WTC11 (cell line): ENCODE data around the gene FBXL14.

Experiments used
- GABPB1 ChIP-seq: sonication (generic); formaldehyde crosslinking; IDR thresholded peaks from 2 replicates; pipeline ENCODE4 v1.8.1; 2023; ENCODE audit warnings: mild to moderate bottlenecking, missing genetic modification reagents
- MXD4 ChIP-seq: fragments of 250-450 bp; sonication (Bioruptor Pico); IDR thresholded peaks from 2 replicates; pipeline ENCODE4 v1.8.0; 2021; ENCODE audit warnings: mild to moderate bottlenecking, moderate library complexity, borderline replicate concordance
- NFYB ChIP-seq: sonication (generic); formaldehyde crosslinking; conservative IDR thresholded peaks from 2 replicates; pipeline ENCODE4 v1.8.0; 2022; ENCODE audit warnings: low read depth, missing genetic modification reagents
- NR2C2 ChIP-seq: sonication (generic); formaldehyde crosslinking; IDR thresholded peaks from 2 replicates; pipeline ENCODE4 v1.8.0; 2022; ENCODE audit warnings: mild to moderate bottlenecking, missing genetic modification reagents
- ZNF121 ChIP-seq: sonication (generic); formaldehyde crosslinking; IDR thresholded peaks from 2 replicates; pipeline ENCODE4 v1.8.0; 2023; ENCODE audit warnings: missing genetic modification reagents
- ZNF263 ChIP-seq: sonication (generic); formaldehyde crosslinking; IDR thresholded peaks from 2 replicates; pipeline ENCODE4 v1.8.1; 2022; ENCODE audit warnings: low read depth, mild to moderate bottlenecking, moderate library complexity, missing genetic modification reagents
- ZNF396 ChIP-seq: fragments of 250-450 bp; sonication (Bioruptor Pico); IDR thresholded peaks from 2 replicates; pipeline ENCODE4 v1.8.0; 2021; ENCODE audit warnings: mild to moderate bottlenecking, moderate library complexity, borderline replicate concordance
- ZNF416 ChIP-seq: fragments of 250-450 bp; sonication (Bioruptor Pico); IDR thresholded peaks from 2 replicates; pipeline ENCODE4 v1.9.0; 2021; ENCODE audit warnings: mild to moderate bottlenecking, inconsistent platforms
- TF ChIP-seq, protein P1 (sequence below): fragments of 200-600 bp; IDR thresholded peaks from 2 replicates; pipeline ENCODE4 v1.8.0; 2022; ENCODE audit warnings: antibody characterized with exemption
- TF ChIP-seq, protein P2 (sequence below): sonication (generic); formaldehyde crosslinking; IDR thresholded peaks from 2 replicates; pipeline ENCODE4 v1.8.1; 2022; ENCODE audit warnings: mild to moderate bottlenecking, missing genetic modification reagents, moderate library complexity, borderline replicate concordance
- TF ChIP-seq, protein P3 (sequence below): sonication (generic); formaldehyde crosslinking; IDR thresholded peaks from 2 replicates; pipeline ENCODE4 v1.8.1; 2023; ENCODE audit warnings: mild to moderate bottlenecking, missing genetic modification reagents, borderline replicate concordance
- TF ChIP-seq, protein P4 (sequence below): sonication (generic); formaldehyde crosslinking; conservative IDR thresholded peaks from 2 replicates; pipeline ENCODE4 v1.8.1; 2022; ENCODE audit warnings: mild to moderate bottlenecking, missing genetic modification reagents

DNA sequence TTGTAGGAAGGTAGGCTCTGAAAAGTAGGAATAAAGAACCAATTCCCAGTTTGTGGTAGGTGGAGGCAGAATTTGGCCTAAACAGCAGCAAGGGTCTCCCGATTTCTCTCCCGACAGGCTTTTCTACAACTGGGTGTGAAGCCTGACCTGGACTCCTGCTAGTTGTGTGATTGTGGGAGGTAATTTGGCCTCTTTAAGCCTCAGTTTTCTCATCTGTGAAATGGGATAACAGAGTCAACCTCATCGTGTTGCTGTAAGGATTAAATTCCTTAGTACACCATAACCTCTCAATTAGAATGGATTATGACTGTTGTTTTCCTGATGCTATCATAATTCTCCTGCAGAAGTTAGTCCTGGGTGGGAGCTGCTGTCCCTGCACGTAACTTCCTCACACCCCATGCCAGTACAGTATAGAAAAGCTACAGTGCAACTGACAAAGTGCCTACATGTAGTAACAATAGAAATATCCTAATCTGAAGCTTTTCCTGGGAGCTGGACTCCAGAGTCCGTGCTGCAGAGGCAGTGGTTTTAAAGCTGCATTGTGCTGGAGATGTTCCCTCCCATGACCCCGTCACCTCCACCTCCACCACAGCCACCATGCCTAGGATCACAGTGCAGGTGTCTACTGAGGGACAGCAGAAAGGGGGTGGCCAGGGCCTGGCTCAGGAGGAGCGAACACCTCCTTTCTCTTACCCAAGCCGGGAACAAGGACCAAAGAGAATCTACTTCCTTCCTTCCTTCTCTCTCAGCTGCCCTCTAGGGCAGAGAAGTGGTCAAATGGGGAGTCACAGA, 76.5 kb downstream of the FBXL14 start:
- no peak for TF ChIP-seq ZNF396 (CRISPR knock-in tag)
- TF ChIP-seq NR2C2, result no peak
- TF ChIP-seq ZNF121 (CRISPR knock-in tag), result no peak
- TF ChIP-seq, protein P1, sequence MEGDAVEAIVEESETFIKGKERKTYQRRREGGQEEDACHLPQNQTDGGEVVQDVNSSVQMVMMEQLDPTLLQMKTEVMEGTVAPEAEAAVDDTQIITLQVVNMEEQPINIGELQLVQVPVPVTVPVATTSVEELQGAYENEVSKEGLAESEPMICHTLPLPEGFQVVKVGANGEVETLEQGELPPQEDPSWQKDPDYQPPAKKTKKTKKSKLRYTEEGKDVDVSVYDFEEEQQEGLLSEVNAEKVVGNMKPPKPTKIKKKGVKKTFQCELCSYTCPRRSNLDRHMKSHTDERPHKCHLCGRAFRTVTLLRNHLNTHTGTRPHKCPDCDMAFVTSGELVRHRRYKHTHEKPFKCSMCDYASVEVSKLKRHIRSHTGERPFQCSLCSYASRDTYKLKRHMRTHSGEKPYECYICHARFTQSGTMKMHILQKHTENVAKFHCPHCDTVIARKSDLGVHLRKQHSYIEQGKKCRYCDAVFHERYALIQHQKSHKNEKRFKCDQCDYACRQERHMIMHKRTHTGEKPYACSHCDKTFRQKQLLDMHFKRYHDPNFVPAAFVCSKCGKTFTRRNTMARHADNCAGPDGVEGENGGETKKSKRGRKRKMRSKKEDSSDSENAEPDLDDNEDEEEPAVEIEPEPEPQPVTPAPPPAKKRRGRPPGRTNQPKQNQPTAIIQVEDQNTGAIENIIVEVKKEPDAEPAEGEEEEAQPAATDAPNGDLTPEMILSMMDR, result no peak
- TF ChIP-seq, protein P2, sequence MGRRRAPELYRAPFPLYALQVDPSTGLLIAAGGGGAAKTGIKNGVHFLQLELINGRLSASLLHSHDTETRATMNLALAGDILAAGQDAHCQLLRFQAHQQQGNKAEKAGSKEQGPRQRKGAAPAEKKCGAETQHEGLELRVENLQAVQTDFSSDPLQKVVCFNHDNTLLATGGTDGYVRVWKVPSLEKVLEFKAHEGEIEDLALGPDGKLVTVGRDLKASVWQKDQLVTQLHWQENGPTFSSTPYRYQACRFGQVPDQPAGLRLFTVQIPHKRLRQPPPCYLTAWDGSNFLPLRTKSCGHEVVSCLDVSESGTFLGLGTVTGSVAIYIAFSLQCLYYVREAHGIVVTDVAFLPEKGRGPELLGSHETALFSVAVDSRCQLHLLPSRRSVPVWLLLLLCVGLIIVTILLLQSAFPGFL (CRISPR knock-in tag), result no peak
- TF ChIP-seq NFYB (CRISPR knock-in tag), result no peak
- TF ChIP-seq GABPB1, result no peak
- TF ChIP-seq ZNF263, result no peak
- TF ChIP-seq, protein P3, sequence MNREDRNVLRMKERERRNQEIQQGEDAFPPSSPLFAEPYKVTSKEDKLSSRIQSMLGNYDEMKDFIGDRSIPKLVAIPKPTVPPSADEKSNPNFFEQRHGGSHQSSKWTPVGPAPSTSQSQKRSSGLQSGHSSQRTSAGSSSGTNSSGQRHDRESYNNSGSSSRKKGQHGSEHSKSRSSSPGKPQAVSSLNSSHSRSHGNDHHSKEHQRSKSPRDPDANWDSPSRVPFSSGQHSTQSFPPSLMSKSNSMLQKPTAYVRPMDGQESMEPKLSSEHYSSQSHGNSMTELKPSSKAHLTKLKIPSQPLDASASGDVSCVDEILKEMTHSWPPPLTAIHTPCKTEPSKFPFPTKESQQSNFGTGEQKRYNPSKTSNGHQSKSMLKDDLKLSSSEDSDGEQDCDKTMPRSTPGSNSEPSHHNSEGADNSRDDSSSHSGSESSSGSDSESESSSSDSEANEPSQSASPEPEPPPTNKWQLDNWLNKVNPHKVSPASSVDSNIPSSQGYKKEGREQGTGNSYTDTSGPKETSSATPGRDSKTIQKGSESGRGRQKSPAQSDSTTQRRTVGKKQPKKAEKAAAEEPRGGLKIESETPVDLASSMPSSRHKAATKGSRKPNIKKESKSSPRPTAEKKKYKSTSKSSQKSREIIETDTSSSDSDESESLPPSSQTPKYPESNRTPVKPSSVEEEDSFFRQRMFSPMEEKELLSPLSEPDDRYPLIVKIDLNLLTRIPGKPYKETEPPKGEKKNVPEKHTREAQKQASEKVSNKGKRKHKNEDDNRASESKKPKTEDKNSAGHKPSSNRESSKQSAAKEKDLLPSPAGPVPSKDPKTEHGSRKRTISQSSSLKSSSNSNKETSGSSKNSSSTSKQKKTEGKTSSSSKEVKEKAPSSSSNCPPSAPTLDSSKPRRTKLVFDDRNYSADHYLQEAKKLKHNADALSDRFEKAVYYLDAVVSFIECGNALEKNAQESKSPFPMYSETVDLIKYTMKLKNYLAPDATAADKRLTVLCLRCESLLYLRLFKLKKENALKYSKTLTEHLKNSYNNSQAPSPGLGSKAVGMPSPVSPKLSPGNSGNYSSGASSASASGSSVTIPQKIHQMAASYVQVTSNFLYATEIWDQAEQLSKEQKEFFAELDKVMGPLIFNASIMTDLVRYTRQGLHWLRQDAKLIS (CRISPR knock-in tag), result no peak
- TF ChIP-seq, protein P4, sequence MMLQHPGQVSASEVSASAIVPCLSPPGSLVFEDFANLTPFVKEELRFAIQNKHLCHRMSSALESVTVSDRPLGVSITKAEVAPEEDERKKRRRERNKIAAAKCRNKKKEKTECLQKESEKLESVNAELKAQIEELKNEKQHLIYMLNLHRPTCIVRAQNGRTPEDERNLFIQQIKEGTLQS (CRISPR knock-in tag), result no peak
- no peak for TF ChIP-seq MXD4 (CRISPR knock-in tag)
- TF ChIP-seq ZNF416 (CRISPR knock-in tag), result no peak
